Stimulated activated CD4-positive, alpha-beta T cell treated with anti-CD3 and anti-CD28 coated beads, Interleukin-2, amount 100 ng/mL, for 24 hours (primary cell): ENCODE data around the gene HINT3.
A peak's percentile ranks its signal among the peaks of the same experiment; 100 is the strongest.
"Not testable (repeated sequence)": the region's sequence is repeated elsewhere in the genome, so short reads cannot be mapped to it uniquely, and the experiment has no call there.

ENCODE experiments used
- DNase-seq, 2 donors: peaks; one replicate each; pipeline ENCODE4 v3.0.0-alpha.2; 2020

The HINT3 gene

DNA sequence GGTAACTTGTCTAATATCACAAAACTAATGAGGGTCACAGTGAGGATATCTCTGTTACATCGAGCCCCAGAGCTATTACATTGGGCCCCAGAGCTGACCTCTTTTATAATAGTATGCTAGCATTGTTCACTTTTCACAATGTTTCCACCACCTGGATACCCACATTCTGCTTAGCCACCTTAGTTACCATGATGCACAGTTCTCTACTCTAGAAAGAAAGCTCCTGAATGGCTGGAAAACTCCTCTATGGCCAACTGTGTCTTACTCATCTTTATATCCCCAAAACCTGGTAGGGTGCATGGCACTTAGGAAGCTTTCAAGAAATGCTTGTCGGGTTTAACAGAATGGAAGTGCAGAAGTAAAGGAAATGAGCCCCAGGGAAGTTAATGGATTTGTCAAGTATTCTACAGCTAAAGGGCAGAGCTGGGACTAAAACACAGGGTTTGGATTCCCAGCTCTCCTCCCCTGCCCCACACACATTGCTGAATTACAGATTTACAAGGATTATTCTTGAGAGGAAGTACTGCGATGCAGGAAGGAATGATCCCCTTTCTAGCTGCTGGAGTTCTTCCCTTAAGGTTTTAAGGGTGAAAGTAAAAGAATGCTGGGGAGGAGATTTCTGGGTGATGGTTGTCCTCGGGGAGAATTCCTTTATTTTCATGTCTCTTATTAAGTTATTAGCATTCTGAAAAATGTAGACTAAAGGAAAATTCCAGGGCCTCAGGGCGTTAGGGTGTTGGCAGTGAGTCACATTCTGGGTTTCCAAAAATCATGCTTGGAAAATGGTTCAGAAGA, 16.1 kb upstream of the HINT3 start:
- DNase-seq, result no peak

DNA sequence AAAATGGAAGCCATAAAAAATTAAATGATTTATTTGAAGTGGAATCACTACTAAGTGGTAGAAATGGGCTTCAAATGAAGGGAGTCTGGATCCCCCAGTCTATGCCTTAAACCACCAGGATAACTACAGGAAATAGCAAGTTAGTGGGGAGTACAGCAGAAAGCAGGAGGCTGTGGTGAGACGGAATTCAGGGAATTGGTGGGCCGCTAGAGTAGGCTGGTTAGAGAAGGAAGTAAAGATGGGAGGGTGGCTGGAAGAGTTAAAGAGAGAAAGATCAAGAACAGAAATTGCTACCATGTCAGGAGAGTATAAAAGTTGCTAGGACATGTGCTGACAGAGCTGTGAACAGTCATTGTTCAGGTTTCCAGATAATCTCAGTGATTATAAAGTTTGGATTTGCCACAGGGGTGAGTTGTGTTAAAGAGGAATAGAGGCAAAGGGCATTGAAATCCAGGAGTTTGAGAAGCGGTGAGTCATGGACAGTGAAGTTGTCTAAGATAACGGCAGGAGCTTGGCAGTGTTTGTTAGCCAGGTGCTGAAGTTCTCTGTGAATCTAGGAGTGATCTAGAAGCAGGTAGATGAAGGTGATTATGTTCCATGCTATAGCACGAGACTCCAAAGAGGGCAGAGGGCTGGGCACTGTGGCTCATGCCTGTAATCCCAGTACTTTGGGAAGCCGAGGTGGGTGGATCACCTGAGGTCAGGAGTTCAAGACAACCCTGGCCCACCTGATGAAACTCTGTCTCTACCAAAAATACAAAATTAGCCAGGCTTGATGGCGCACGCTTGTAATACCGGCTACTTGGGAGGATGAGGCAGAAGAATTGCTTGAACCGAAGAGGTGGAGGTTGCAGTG, 13.7 kb upstream of the HINT3 start:
- no peak for DNase-seq

DNA sequence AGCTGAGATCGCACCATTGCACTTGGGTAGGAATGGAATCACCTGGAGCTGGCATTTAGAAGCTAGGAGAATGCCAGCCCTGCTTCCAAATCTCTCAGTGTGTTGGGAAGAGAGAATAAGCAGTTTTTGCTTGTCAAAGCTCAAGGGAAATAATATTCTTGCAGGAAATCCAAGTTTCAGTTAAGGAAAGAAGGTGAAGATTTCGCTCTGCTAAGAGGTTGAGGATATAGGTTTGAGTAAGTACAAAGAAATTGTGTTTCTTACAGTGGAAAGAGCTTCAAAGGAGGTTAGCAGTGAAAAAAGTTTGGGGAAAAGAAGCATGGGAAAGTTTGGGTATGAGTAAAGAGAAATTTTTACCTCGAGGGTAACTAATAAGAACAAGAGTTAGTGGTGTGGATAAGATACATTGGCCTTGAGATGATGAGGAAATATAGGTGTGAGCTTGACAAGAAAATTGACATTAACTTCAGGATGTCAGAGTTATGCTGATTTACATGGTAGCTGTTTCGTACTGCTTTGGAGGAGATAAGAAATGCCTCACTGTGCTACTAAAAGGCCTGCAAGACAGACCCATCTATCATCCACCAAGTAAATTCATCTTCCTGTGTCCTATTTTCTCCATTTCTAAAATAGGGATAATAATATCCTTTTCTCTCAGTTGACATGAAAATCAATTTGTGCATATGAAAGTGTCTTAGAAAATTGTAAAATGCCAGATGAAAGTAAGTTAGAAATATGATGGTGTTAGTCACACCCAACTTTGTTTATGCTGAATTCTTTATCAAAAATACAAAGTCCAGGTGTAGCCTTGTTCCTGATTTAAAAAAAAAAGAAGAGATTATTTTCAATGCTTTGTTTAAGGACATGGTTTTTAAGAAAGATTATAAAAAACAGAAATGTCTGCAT, 12.8 kb upstream of the HINT3 start:
- no peak for DNase-seq

DNA sequence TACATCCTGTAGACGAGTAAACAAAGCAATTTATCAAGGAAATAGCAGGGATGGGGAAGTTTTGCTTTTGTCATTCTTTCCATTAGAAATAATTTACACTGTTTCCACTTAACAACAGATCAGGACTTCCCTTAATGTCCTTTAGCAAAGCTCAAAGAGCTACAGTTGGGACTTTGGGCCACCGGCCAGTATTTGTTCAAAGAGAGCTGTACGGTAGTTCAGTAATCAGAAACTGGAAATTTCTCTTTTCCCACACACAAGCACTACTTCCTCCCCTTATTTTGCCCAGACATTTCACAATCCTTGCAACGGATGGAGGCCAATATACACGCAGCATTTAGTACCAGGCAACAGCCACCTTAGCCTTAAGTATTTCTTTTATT, 12.1 kb upstream of the HINT3 start:
- DNase-seq, result no peak

DNA sequence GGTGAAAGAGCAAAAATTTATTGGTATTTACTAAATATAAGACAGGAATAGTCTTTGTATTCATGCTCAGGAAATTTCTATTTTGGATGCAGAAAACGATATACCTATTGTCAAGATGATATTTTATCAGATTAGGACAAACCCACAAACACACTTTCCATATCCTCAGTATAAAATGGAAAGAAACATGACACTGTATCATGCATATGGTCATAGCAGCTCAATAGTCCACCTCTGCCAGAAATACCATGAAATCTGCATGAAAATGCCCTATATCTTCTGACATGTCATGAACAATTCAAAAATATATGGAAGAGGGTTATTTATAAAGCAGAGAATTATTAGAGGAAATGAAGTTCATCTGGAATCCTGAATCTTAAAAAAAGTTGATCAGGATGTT, 11.7 kb upstream of the HINT3 start:
- DNase-seq, result no peak

DNA sequence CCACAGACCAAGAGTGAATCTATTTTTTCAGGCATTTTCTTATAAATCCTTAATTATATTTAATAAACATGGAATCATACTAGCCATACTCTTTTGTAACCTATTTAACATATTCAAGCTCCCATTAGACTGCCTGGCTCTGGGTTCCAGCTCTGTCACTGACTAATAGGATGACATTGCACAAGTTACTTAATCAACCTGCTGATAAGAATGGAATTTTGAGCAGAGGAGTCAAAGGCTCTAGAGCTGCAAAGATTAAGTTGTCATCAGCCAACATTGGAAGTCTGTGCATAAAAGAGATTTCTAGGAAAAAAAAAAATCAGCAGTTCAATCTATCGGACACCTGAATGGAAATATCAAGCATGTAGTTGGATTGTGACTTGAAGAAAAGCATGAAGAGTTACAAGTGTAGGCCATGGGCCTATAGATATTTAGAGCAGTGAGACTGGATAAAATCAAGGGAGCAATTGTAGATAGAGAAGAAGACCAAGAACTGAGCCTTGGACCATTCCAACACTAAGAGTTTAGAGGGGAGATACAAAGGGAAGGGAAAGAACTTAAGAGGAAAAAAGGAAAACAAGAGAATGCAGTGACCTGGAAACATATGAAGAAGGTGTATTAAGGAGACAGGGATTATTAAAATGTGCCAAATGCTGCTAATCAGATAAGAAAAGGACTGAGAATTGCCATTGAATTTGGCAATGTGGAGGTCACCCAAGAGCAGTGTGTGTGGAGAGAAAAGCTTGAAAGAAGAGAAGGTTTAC, 11.0 kb upstream of the HINT3 start:
- DNase-seq, result no peak

DNA sequence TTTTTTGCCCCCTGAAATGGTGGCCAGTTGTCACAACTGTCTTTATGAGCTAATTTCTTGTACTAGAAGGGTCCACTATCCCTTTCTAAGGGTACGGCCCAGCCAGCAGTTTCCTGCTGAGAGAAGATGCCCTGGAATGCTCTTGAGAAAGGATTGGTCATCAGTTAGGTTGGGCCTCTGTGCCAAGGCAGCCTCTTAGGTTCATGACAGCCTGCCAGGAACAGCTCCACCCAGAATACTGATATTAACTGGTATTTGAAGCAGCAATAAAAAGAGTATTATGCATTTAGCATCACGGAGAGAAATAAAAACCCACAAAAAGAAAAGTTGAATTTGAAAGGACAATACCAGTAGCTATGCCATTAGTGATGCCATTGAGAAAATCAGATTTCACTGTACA, 9.0 kb upstream of the HINT3 start:
- no peak for DNase-seq

DNA sequence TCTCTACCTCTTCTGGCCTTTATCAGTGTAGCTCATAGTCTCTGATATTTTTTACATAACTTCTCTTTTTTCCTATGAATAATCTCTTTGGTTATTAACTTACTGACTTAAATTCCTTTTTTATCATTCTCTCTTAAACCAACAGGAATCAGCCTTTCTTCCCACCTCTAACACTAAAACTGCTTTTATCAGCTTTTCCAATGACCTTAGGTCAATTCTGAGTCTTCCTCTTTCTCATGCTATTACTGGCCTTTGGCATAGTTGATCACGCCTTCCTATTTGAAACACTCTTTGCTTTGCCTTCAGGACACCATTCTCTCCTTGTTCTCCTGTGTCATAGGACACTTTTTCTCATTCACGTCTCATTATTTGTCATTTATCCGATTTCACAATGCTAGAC, 8.1 kb upstream of the HINT3 start:
- DNase-seq, result no peak

DNA sequence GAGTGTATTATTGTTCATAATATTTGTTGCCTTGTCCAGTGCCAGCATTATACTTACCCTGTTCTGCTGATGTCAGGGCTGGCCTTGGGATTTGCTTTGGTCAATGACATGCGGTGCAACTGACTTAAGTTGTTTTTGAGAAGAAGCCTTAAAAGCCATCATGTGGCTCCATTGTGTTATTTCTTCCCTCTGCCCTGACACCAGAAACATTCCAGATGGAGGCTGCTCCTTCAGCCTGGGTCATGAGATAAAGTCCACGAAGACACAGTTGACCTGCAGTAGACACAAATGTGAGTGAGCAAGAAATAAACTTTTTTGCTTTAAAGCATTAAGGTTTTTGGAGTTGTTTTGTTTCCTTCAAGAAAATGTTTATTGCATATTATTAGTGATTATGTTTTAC, 7.5 kb upstream of the HINT3 start:
- no peak for DNase-seq

DNA sequence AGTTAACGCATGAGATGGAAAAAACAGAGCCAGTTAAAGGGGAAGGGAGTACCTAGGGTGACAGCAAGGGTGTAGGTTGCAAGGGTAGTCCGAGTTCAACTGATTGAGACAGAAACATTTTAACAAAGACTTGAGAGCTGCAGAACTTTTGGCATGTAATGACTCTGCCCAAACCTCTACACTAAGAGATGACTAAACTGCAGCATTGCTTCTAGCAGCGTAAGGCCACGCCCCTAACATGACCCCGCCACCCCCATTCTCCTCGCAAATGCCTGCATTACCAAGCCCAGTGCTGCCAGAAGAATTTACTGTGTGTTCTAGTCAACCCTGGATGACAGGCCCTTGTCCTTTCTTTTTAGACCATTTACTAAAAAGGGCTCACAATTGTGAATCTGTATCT, 6.3 kb upstream of the HINT3 start:
- peak in 1 of 2 donors; percentile 7 for DNase-seq

DNA sequence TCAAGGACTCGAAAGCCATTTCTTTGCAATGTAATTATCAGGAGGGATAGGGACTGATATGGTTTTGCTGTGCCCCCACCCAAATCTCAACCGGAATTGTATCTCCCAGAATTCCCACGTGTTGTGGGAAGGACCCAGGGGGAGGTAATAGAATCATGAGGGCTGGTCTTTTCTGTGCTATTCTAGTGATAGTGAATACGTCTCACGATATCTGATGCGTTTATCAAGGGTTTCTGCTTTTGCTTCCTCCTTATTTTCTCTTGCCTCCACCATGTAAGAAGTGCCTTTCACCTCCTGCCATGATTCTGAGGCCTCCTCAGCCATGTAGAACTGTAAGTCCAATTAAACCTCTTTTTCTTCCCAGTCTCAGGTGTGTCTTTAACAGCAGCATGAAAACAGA, 5.9 kb upstream of the HINT3 start:
- DNase-seq, result not testable (repeated sequence)

DNA sequence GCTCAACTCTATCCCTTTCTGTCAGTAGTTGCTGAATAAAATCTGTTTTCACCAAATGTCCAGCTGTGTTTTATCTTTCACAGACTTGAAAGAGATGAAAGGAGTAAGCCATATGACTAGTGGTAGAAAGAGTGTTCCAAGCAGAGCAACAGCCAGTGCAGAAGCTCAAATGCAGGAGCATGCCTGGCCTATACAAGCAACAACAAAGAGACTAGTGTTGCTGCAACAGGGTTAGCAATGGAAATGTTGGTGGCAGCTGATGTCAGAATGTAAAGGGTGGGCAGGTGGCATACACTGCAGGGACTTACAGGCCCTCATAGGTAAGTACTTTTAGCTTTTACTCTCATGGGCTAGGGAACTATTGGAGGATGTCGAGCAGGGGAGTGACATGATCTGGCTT, 5.2 kb upstream of the HINT3 start:
- no peak for DNase-seq

DNA sequence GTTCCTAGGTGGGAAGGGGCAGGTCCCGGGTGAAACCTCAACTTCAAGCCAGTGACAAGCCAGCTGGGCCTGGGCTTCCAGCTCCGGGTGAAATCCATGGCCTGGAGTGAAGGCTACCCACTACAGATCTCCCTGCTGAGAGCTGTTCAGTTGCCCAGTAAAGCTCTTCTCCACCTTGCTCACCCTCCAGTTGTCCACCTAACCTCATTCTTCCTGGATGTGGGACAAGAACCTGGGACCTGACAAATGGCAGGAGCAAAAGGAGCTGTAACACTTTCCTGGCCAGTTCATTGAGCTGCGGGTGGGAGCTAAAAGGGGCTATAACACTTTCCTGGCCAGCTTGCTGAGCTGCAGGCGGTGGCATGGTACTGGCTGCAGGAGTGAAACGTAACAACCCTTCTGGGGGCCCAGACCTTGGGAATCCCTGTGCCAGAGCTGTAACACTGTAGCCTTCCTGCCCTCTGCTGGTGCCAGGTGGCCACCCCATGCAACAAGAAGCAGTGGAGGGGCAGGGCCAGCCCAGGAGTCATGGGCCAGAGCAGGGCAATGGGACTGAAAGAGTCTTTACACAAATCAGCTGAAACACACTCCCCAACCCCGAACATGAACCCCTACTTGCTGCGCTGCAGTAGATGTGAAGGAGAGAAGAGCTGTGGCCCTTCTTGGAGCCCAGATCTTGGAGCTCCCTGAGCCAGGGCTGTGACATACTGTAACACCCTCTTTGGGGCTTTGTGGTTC, 3.6 kb upstream of the HINT3 start:
- DNase-seq, result peak in 1 of 2 donors; percentile 26

DNA sequence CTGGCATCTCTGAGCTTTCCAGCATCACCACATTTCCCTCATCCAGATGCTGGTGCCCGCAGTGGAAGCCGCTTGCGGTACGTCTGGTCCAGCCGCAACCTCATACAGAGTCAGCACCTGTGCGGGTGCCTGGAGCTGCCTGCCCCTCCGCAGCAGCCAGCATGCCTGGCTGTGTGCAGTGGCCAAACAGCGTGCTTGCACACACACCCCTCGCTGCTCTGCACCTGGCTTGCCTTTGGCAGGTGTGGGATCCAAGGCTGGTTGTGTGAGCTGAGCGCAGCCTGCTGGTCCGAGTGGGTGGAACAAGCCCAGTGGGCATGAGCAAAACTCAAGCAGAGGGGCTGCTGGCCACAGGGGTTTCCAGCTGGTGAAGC, 3.1 kb upstream of the HINT3 start:
- DNase-seq, result no peak

DNA sequence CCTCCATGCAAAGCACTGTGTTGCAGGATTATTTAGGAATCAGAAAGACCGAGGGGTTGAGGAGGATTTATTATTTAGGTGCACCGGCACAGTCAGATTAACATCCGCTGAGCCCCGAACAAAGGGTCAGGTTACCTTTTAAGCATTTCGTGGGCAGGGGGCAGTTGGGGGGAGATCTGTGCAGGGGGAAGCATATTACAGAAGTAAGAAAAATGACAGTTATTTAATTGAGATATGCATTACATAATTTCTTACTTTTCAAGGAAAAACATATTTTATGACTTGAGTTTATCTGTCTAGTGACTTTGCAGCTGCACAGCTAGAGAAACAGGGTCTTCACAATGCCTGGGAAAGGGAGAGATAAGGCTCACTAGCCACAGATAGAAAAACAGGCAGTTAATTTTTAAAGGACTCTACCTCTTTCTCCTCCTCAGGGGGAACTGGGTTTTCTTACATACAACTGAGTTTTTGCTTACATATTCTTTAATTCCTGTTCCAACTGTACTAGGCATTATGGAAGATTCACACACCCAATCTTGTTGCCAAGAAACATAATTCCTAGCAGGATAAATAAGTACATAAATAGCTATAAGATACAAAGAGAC, 1.7 kb upstream of the HINT3 start:
- DNase-seq, result no peak

DNA sequence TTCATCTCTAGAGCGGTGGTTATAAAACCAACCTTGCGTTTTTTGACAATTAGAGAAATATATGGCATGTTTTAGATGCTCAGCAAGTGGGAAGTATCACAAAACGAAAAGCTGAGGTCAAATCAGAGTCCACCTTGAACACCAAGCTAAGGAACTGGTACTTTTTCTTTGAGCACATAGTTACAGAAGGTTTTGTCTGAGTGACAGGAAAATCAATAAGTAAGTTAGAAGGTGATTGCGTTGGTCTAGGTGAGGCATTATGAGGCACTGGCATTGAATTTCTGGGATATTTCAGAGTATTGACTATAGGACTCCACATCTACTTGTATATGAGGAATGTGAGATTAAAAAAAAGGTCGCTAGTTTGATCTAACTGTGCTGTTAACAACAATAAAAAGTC, 597 bp upstream of the HINT3 start:
- no peak for DNase-seq

DNA sequence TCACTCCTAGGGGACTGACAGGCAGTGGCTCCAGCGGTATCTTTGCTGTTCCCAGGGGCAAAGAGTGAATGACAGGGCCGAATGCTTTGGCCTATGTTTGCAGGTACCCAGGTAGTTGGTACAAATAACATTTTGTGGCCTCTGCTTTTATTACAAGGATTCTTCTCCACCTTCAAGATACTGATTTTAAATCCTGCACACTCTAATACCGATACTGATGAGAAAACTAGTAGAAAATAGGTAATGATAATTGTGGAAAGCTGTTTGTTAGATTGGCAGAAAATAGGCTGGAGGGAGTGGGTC, 772 bp downstream of the HINT3 start:
- no peak for DNase-seq

DNA sequence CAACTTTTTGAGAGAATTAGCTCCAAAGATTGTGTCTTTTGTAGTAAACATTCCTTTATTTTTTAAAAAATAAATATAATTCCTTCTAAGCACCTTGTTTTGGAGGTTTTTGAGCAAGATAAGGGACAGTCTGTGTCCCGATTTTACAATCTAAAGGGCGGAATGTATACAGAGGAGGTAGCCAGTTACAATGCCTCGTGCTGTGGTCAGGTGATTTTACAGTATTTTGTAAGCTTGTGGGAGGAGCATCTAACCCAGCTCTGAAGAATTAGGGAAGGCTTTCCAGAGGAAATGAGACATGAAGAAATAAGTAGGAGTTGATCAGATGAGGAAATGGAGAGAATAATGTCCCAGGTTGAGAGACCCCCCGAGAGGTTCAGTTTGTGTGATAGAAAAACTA, 1.3 kb downstream of the HINT3 start:
- DNase-seq, result no peak

DNA sequence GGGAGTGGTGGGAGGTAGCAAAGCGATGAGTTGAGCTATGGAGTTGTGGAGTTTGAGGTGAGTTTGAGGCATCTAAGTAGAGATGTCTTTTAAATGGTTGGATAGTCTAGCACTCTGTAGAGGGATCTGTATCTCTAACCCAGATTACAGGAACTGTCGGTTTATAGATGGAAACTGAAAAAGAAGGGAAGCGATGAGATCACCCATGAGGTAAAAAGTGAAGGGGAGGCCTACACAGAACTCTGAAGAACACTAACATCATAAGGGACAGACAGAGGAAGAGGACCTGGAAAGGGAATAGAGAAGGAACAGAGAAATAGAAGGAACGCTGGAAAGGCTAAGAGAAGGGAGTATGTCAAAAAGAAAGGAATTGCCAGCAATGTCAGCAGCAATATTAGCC, 2.5 kb downstream of the HINT3 start:
- no peak for DNase-seq

DNA sequence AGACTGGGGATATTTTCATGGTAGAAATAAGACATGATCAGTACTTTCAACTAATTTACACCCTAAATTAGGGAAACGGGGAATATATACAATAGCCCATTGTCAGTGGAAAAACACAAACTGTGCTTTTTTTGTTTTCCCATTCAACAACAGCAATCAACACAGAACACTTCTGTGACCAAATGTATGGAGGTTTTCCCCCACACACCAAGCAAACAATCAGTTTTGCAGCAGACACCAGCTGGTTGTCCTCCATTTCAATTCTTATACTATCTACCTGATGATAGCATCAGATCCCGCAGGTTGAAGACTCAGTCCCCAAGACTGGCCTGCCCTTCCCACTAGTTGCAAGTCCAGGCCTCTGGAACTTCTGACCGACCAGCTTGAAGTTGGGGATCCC, 4.5 kb downstream of the HINT3 start:
- no peak for DNase-seq

DNA sequence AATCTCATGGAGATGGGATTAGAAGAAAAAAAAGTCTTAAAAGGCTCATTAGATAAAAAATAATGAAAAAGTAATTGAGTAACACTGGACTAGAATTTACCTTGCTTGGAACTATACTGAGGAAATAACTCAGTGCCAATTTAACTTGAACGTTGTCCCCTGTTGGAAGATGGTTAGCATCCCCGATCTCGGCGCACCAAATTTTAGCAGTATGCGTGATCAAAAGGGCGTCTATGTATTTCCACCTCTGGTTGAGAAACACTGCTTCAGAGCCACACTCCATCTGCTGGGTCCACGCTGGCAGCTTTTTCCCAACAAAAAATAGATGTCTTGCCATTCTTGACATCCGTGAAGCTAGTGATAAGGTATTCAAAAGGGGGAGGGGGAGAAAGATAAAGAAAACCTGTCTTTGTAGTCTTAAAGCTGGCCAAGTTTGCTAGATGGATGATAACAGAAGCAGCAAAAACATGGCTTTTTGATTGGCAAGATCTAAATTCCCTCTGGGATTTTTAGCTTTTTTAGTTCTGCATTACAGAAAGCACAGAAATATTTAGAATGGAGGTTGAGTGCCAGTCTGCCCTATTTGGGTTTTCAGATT, 6.4 kb downstream of the HINT3 start:
- no peak for DNase-seq
